GM06990 (cell line): ENCODE data around the gene SMCHD1.
"Not testable (repeated sequence)": the region's sequence is repeated elsewhere in the genome, so short reads cannot be mapped to it uniquely, and the experiment has no call there.

Experiments
- DNase-seq: peaks from one replicate; pipeline ENCODE4 v3.0.0-alpha.2; 2011; ENCODE audit not compliant: insufficient read length; ENCODE audit errors: extremely low read depth
- H3K27me3 ChIP-seq: replicated peaks from 2 replicates; pipeline ENCODE4 v1.6.0; 2011; ENCODE audit warnings: low read length; ENCODE audit not compliant: control insufficient read depth, insufficient read depth
- H3K36me3 ChIP-seq: 2 replicates; pipeline ENCODE4 v1.5.1; 2011; ENCODE audit warnings: low read length; ENCODE audit not compliant: control insufficient read depth, insufficient read depth
- H3K4me3 ChIP-seq: replicated peaks from 2 replicates; pipeline ENCODE4 v1.5.1; 2011; ENCODE audit warnings: low read depth, mild to moderate bottlenecking, control low read depth, low read length
- TF ChIP-seq, protein P1 (sequence below): IDR thresholded peaks from 2 replicates; pipeline ENCODE4 v1.5.1; 2011; ENCODE audit warnings: low read length, control low read depth, mild to moderate bottlenecking, inconsistent platforms; ENCODE audit not compliant: insufficient read depth, poor library complexity, severe bottlenecking

The SMCHD1 gene

DNA sequence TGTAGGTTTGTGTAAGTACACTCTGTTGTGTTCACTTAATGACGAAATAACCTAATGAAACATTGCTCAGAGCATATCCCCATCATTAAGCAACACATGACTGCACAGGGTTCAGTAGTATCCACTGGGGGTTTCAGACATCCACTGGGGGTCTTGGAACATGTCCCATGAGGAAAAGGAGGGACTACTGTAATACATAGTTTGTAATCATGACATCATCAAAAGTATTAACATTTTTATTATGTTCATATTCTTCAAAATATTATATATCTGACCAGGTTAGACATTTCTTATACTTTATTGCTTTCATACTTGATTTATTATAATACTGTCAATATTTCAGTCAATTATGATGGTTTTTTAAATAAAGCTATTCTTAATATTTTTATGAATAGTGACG, 136.9 kb downstream of the SMCHD1 start:
- TF ChIP-seq, protein P1, sequence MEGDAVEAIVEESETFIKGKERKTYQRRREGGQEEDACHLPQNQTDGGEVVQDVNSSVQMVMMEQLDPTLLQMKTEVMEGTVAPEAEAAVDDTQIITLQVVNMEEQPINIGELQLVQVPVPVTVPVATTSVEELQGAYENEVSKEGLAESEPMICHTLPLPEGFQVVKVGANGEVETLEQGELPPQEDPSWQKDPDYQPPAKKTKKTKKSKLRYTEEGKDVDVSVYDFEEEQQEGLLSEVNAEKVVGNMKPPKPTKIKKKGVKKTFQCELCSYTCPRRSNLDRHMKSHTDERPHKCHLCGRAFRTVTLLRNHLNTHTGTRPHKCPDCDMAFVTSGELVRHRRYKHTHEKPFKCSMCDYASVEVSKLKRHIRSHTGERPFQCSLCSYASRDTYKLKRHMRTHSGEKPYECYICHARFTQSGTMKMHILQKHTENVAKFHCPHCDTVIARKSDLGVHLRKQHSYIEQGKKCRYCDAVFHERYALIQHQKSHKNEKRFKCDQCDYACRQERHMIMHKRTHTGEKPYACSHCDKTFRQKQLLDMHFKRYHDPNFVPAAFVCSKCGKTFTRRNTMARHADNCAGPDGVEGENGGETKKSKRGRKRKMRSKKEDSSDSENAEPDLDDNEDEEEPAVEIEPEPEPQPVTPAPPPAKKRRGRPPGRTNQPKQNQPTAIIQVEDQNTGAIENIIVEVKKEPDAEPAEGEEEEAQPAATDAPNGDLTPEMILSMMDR, result no peak
- H3K27me3 ChIP-seq, result no peaks in the 10 kb centered on the region
- no peak for DNase-seq
- peaks cover 2% of the 10 kb centered on the region for H3K36me3 ChIP-seq
- no peak overlapping the region for H3K4me3 ChIP-seq

DNA sequence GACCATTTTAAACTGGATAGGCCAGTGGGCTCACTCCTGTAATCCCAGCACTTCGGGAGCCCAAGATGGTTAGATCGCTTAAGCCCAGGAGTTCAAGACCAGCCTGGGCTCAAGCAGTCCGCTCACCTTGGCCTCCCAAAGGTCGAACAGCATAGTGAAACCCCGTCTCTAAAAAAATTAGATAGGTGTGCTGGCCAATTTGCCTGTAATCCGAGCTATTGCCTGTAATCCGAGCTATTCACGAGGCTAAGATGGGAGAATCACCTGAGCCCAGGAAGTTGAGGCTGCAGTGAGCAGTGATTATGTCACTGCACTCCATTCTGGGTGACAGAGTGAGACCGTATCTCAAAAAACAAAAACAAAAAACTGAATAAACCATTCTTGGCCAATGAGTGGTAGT, 138.6 kb downstream of the SMCHD1 start:
- TF ChIP-seq, protein P1, result no peak
- H3K36me3 ChIP-seq, result peaks cover 2% of the 10 kb centered on the region

DNA sequence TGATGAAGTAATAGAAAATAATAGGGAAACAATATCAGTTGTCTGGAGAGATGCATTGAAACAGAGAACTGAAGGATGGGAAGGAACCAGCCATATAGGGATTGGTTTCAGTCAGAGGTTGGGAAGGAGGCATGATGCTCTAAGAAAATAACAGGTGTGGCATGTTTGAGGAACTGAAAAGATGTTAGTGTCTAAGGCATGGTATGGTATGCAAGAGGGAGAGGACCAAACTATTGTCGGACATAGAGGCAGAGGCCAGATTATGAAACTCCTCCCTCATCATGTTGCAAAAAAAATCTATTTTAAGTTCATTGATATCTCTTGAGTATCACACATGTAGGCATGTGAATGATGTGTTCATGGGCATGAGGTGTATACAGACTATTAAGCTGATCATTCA, 142.4 kb downstream of the SMCHD1 start:
- Histone ChIP-seq H3K4me3 (no peak overlapping the region), H3K36me3 (peaks cover 8% of the 10 kb centered on the region), H3K27me3 (no peaks in the 10 kb centered on the region)
- TF ChIP-seq, protein P1, result no peak
- no peak for DNase-seq

More for the DNA sequence above, 138.6 kb downstream of the SMCHD1 start:
- no peak for DNase-seq
- H3K4me3 ChIP-seq, result no peak overlapping the region
- H3K27me3 ChIP-seq, result no peaks in the 10 kb centered on the region

DNA sequence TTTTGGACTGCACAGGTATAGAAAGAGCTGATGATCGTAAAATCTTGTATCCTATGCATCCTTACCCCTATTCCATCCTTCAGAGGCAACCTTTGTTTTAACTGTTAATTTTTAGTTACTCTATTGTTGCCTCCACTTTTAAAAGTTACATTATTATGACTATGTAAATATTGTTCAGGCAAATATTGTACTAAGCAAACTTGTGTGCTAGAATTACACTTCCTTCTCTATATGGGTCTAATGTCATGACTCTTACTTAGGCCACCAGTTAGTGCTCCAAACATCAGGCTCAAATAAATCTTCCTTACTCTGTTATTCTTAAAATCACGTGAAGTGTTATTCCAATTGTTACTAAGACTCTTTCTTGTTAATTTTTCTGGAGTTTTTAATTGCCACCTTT, 143.8 kb downstream of the SMCHD1 start:
- TF ChIP-seq, protein P1, result no peak
- no peak for DNase-seq
- H3K27me3 ChIP-seq, result no peaks in the 10 kb centered on the region
- peaks cover 6% of the 10 kb centered on the region for H3K36me3 ChIP-seq
- H3K4me3 ChIP-seq, result no peak overlapping the region

DNA sequence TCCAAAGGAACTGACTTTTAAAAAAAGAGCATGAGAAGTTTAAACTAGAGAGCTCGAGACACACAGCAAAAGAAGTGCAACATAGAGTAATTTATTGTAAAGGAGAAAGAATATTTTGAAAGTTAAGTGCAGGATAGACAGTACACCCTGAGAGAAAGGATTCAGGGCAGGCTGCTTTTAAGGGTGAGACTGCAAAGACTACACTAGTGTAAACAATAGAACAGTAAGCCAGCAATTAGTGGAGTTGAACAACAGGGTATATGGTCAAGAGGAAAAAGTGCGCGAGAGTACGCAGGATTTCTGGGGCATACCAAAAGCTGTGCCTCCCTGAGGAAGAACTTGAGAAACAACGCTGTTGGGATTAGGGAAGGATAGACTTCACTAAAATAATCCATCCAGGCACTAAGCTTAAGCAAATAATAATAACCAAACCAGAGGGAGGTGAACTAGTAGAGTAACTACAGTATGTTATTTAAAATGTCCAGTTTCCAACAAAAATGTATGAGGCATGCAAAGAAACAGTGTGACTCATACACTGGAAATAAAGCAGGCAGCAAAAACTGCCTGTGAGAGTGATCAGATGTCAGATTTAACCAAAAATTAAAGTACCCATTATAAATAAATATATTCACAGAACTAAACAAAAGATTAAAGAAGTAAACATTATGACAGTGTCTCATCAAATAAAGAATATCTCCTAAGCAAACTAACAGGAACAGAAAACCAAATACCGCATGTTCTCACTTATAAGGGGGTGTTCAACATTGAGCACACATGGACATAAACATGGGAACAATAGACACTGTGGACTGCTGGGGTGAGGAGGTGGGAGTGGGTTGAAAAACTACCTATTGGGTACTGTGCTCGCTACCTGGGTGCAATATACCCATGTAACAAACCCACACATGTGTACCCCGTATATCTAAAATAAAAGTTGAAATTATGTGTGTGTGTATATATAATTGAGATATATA, 150.7 kb downstream of the SMCHD1 start:
- TF ChIP-seq, protein P1, result no peak
- Histone ChIP-seq H3K4me3 (no peak overlapping the region), H3K27me3 (no peaks in the 10 kb centered on the region), H3K36me3 (peaks cover 3% of the 10 kb centered on the region; the same call in 1 of the 2 replicates)
- DNase-seq, result no peak

DNA sequence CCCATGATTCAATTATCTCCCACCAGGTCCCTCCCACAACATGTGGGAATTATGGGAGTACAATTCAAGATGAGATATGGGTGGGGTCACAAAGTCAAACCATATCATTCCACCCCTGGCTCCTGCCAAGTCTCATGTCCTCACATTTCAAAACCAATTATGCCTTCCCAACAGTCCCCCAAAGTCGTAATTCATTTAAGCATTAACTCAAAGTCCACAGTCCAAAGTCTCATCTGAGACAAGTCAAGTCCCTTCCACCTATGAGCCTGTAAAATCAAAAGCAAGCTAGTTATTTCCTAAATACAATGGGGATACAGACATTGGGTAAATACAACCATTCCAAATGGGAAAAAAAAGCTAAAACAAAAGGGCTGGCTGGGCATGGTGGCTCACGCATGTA, 153.1 kb downstream of the SMCHD1 start:
- not testable (repeated sequence) for DNase-seq, H3K36me3 ChIP-seq, H3K4me3 ChIP-seq, H3K27me3 ChIP-seq

DNA sequence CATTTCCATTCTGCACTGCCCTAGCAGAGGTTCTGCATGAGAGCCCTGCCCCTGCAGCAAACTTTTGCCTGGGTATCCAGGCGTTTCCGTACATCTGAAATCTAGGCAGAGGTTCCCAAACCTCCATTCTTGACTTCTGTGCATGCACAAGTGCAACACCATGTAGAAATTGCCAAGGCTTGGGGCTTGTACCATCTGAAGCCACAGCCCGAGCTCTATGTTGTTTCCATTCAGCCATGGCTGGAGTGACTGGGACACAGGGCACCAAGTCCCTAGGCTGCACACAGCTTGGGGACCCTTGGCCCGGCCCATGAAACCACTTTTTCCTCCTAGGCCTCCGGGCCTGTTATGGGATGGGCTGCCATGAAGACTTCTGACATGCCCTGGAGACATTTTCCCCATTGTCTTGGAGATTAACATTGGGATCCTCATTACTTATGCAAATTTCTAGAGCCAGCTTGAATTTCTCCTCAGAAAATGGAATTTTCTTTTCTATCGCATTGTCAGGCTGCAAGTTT, 154.2 kb downstream of the SMCHD1 start:
- not testable (repeated sequence) for DNase-seq, H3K27me3 ChIP-seq, H3K36me3 ChIP-seq, H3K4me3 ChIP-seq
